ENCODE results near the gene RBBP8NL.

DNA sequence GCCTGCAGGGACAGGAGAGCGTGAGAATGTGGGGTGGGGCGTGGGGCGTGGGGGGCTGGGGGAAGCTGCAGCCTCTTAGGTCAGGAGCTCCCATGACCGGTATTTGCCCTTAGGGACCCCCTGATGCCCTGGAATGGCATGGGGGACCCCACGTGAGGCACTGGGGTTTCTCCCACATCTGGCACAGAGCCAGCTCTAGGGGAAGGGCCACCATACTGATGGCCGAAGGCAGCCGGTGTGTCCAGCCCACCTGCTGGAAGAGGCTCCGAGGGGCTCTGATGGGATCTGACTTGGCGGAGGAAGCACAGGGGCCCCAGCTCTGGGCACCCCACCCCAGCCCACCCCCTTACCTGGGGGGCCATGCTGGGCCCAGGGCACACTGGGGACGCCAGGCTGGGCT, 37.7 kb upstream of the RBBP8NL start:
- TF ChIP-seq EP300 (IDR thresholded peaks at IDR 0.05; ENCODE audit: borderline replicate concordance in 1 of 2, low read depth in 2 of 2, low read length in 2 of 2) (no peak), RFX5 (IDR thresholded peaks at IDR 0.05; ENCODE audit: borderline replicate concordance, low read depth, low read length) (no peak), TCF12 (IDR thresholded peaks at IDR 0.05; ENCODE audit: low read depth, low read length) (no peak), CREB1 (IDR thresholded peaks at IDR 0.05) (no peak), TEAD4 (IDR thresholded peaks at IDR 0.05; ENCODE audit: low read depth, low read length) (no peak)
- TF ChIP-seq, protein P1, sequence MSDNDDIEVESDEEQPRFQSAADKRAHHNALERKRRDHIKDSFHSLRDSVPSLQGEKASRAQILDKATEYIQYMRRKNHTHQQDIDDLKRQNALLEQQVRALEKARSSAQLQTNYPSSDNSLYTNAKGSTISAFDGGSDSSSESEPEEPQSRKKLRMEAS (IDR thresholded peaks at IDR 0.05): no peak

Measured in H1 (cell line).